ENCODE data around the gene THAP6.
"Not testable (repeated sequence)": the region's sequence is repeated elsewhere in the genome, so short reads cannot be mapped to it uniquely, and the experiment has no call there.

Gene THAP6

GRCh38 chr4:75530556-75531322, 16.5 kb downstream of the THAP6 start:
- POLR2A ChIA-PET: no interaction called here
- CTCF ChIA-PET: interaction anchor here (1.1 to 2.1 kb wide), 4 partner anchors 10 to 17 kb away, joined by 3 to 6 read pairs (median 3); no protein-coding TSS in a partner anchor
- TF ChIP-seq CTCF (IDR thresholded peaks at IDR 0.05; ENCODE audit: control extremely low read depth, extremely low read depth, low read depth, missing control alignments): no peak
- no peak for DNase-seq (ENCODE audit: extremely low spot score)

- POLR2A ChIA-PET: not testable (repeated sequence)
- CTCF ChIA-PET: interaction anchor here (1.1 to 2.1 kb wide), 5 partner anchors 9 to 18 kb away, joined by 3 to 6 read pairs (median 3); no protein-coding TSS in a partner anchor
Measured at GRCh38 chr4:75531536-75532143, 17.4 kb downstream of the THAP6 start.

GRCh38 chr4:75533339-75533887, 19.1 kb downstream of the THAP6 start:
- POLR2A ChIA-PET; CTCF ChIA-PET; DNase-seq (ENCODE audit: extremely low spot score): not testable (repeated sequence)

More at GRCh38 chr4:75531536-75532143, 17.4 kb downstream of the THAP6 start:
- DNase-seq (ENCODE audit: extremely low spot score): not testable (repeated sequence)

- POLR2A ChIA-PET; DNase-seq (ENCODE audit: extremely low spot score); CTCF ChIA-PET: not testable (repeated sequence)
Measured at GRCh38 chr4:75533926-75534325, 19.7 kb downstream of the THAP6 start.

GRCh38 chr4:75537308-75537707, 23.0 kb downstream of the THAP6 start:
- POLR2A ChIA-PET; DNase-seq (ENCODE audit: extremely low spot score): not testable (repeated sequence)
- CTCF ChIA-PET: interaction anchor here (1.2 to 1.7 kb wide), 2 partner anchors 11 to 168 kb away, joined by 4 to 7 read pairs; no protein-coding TSS in a partner anchor

GRCh38 chr4:75542824-75543223, 28.6 kb downstream of the THAP6 start:
- CTCF ChIA-PET: interaction anchor here (0.8 to 1.4 kb wide), 2 partner anchors 12 to 35 kb away, joined by 3 read pairs; no protein-coding TSS in a partner anchor
- no peak for TF ChIP-seq CTCF (IDR thresholded peaks at IDR 0.05; ENCODE audit: control extremely low read depth, extremely low read depth, low read depth, missing control alignments)
- no peak for DNase-seq (ENCODE audit: extremely low spot score)
- POLR2A ChIA-PET: interaction anchor here (0.6 kb wide), 1 partner anchor 47 kb away, joined by 5 read pairs; no protein-coding TSS in a partner anchor

GRCh38 chr4:75544220-75544619, 29.9 kb downstream of the THAP6 start:
- POLR2A ChIA-PET: not testable (repeated sequence)

GRCh38 chr4:75544870-75545269, 30.6 kb downstream of the THAP6 start:
- TF ChIP-seq CTCF (IDR thresholded peaks at IDR 0.05; ENCODE audit: control extremely low read depth, extremely low read depth, low read depth, missing control alignments): no peak
- DNase-seq (ENCODE audit: extremely low spot score): no peak
- ChIA-PET POLR2A (no interaction called here), CTCF (interaction anchor here (2.0 kb wide), 1 partner anchor 29 kb away, joined by 5 read pairs; no protein-coding TSS in a partner anchor)

More at GRCh38 chr4:75544220-75544619, 29.9 kb downstream of the THAP6 start:
- DNase-seq (ENCODE audit: extremely low spot score); CTCF ChIA-PET: not testable (repeated sequence)

- CTCF ChIA-PET: interaction anchor here (2.0 kb wide), 1 partner anchor 30 kb away, joined by 5 read pairs; no protein-coding TSS in a partner anchor
- no peak for DNase-seq (ENCODE audit: extremely low spot score)
- no peak for TF ChIP-seq CTCF (IDR thresholded peaks at IDR 0.05; ENCODE audit: control extremely low read depth, extremely low read depth, low read depth, missing control alignments)
- POLR2A ChIA-PET: no interaction called here
Measured at GRCh38 chr4:75545526-75545925, 31.3 kb downstream of the THAP6 start.
